Parathyroid adenoma (tissue), 2 donors: Measurements from ENCODE around the gene TRMT44.

Experiments used
- H2AFZ ChIP-seq: fragments of 300-600 bp; sonication (generic); one replicate; pipeline ENCODE4 v1.7.0; 2017; ENCODE audit warnings: antibody characterized with exemption, mild to moderate bottlenecking
- H3K27ac ChIP-seq: fragments of 300-600 bp; sonication (generic); one replicate; pipeline ENCODE4 v1.7.0; 2017
- H3K27me3 ChIP-seq: fragments of 300-600 bp; sonication (generic); one replicate; pipeline ENCODE4 v1.7.0; 2017; ENCODE audit warnings: low read length; ENCODE audit not compliant: control insufficient read depth, insufficient read depth
- H3K36me3 ChIP-seq: fragments of 300-600 bp; sonication (generic); one replicate; pipeline ENCODE4 v1.7.0; 2017; ENCODE audit warnings: low read length; ENCODE audit not compliant: control insufficient read depth, insufficient read depth
- H3K4me1 ChIP-seq: fragments of 300-600 bp; sonication (generic); one replicate; pipeline ENCODE4 v1.7.0; 2017; ENCODE audit warnings: control low read depth
- H3K4me2 ChIP-seq: fragments of 300-600 bp; sonication (generic); one replicate; pipeline ENCODE4 v1.7.0; 2017; ENCODE audit warnings: low read length
- H3K4me3 ChIP-seq: fragments of 300-600 bp; sonication (generic); one replicate; pipeline ENCODE4 v1.7.0; 2017; ENCODE audit warnings: low read depth, low read length
- H3K79me2 ChIP-seq: fragments of 300-600 bp; sonication (generic); one replicate; pipeline ENCODE4 v1.7.0; 2017; ENCODE audit warnings: control low read depth
- H3K9ac ChIP-seq: fragments of 300-600 bp; sonication (generic); one replicate; pipeline ENCODE4 v1.7.0; 2017; ENCODE audit warnings: mild to moderate bottlenecking
- H3K9me3 ChIP-seq: fragments of 300-600 bp; sonication (generic); one replicate; pipeline ENCODE4 v1.7.0; 2017; ENCODE audit warnings: low read length; ENCODE audit not compliant: control insufficient read depth
- CTCF ChIP-seq: fragments of 300-600 bp; sonication (generic); IDR thresholded peaks from one replicate; pipeline ENCODE4 v1.7.0; 2017; ENCODE audit warnings: antibody characterized with exemption, mild to moderate bottlenecking
- donor health status: primary hyperparathyroidism.

TRMT44 gene

GRCh38 chr4:8465615-8466611 lies 25.3 kb downstream of the TRMT44 start:
- no peaks in the 10 kb centered on the region for H3K27me3 ChIP-seq
- H3K27ac ChIP-seq, result no peak overlapping the region
- H3K9me3 ChIP-seq, result no peaks in the 10 kb centered on the region
- no peaks in the 10 kb centered on the region for H3K36me3 ChIP-seq
- H3K4me3 ChIP-seq, result no peak overlapping the region
- no peak overlapping the region for H3K9ac ChIP-seq
- TF ChIP-seq CTCF, result no peak
- no peak overlapping the region for H3K4me2 ChIP-seq
- H3K79me2 ChIP-seq, result no peaks in the 10 kb centered on the region
- H3K4me1 ChIP-seq, result no peaks in the 10 kb centered on the region
- no peak overlapping the region for H2AFZ ChIP-seq

GRCh38 chr4:8467016-8467415 lies 26.4 kb downstream of the TRMT44 start:
- peaks cover 4% of the 10 kb centered on the region for H3K4me1 ChIP-seq
- no peak overlapping the region for H3K27ac ChIP-seq
- H3K27me3 ChIP-seq, result no peaks in the 10 kb centered on the region
- no peaks in the 10 kb centered on the region for H3K79me2 ChIP-seq
- TF ChIP-seq CTCF, result no peak
- no peak overlapping the region for H3K4me3 ChIP-seq
- H2AFZ ChIP-seq, result no peak overlapping the region
- H3K9ac ChIP-seq, result no peak overlapping the region
- no peaks in the 10 kb centered on the region for H3K9me3 ChIP-seq
- H3K36me3 ChIP-seq, result no peaks in the 10 kb centered on the region
- H3K4me2 ChIP-seq, result no peak overlapping the region

DNA sequence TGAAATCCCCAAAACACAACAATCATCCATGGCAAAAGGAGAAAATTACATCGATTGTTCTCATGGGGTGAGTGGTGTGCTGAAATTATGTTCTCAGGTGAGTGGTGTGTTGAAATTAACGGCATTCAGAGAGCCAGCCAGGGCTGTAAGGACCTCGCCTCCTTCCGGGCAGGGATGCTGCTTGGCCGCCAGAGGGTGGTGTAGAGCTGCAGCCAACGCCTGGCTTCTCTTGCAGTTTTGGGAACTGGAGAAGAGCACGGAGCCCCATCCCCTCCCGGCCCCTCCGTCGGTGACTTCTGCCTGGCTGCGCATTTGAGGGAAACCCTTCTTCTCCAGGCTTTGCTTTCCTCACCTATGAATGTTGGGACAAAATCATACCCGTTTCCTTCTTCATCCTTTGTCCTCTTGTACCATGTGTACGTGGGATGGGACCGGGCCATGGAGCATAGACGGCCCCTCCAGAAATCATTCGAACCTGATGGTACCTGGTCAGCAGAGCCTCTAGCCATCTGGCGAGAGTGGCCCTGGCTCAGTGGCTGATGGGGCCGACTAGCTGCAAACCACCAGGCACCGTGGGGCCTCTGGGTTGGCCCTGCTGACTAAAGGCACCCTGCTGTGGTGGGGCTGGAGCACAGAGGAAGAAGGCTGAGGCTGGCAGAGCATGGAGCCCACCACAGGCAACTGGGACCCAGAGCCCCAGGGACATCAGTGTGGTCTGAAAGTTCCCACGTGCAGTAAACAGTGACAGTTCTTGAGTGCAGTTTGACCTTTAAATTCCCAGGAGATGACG lies 28.4 kb downstream of the TRMT44 start:
- Histone ChIP-seq H3K27ac (no peak overlapping the region), H3K79me2 (no peaks in the 10 kb centered on the region), H3K4me3 (no peak overlapping the region), H3K4me2 (no peak overlapping the region), H3K36me3 (no peaks in the 10 kb centered on the region), H3K9me3 (no peaks in the 10 kb centered on the region), H3K4me1 (peaks cover 17% of the 10 kb centered on the region), H3K27me3 (no peaks in the 10 kb centered on the region), H3K9ac (no peak overlapping the region), H2AFZ (no peak overlapping the region)
- TF ChIP-seq CTCF, result peak; percentile 78

GRCh38 chr4:8469550-8469949 lies 29.0 kb downstream of the TRMT44 start:
- H3K4me2 ChIP-seq, result no peak overlapping the region
- H3K27ac ChIP-seq, result no peak overlapping the region
- TF ChIP-seq CTCF, result no peak
- no peaks in the 10 kb centered on the region for H3K79me2 ChIP-seq
- H3K4me1 ChIP-seq, result peaks cover 21% of the 10 kb centered on the region
- H3K9ac ChIP-seq, result no peak overlapping the region
- no peaks in the 10 kb centered on the region for H3K27me3 ChIP-seq
- no peaks in the 10 kb centered on the region for H3K9me3 ChIP-seq
- H2AFZ ChIP-seq, result no peak overlapping the region
- H3K36me3 ChIP-seq, result no peaks in the 10 kb centered on the region
- H3K4me3 ChIP-seq, result no peak overlapping the region
